Sigmoid colon (tissue), 7 donors: Measurements from ENCODE around the gene POLR2J3. TPM values are rescaled to one million over a fixed set of nuclear protein-coding genes. Genes with fewer than 3 reads are reported as not detected.
"Not testable (repeated sequence)": the region's sequence is repeated elsewhere in the genome, so short reads cannot be mapped to it uniquely, and the experiment has no call there.

Source experiments
- DNase-seq: peaks from one replicate; pipeline ENCODE4 v3.0.0-alpha.2; 2019
- H3K27ac ChIP-seq, 4 donors: fragments of 200-600 bp; sonication (generic); one replicate each; pipeline ENCODE4 v1.5.1; 2016 to 2019; ENCODE audit warnings: mild to moderate bottlenecking in 1 of 4
- H3K27me3 ChIP-seq, 3 donors: fragments of 200-600 bp; sonication (generic); one replicate each; pipeline ENCODE4 v1.5.1; 2019; ENCODE audit warnings: mild to moderate bottlenecking in 1 of 3
- H3K36me3 ChIP-seq, 4 donors: fragments of 200-600 bp; sonication (generic); one replicate each; pipeline ENCODE4 v1.5.1; 2016 to 2019
- H3K4me1 ChIP-seq, 4 donors: fragments of 200-600 bp; sonication (generic); one replicate each; pipeline ENCODE4 v1.5.1; 2017 to 2019
- H3K4me3 ChIP-seq, 4 donors: fragments of 200-600 bp; sonication (generic); one replicate each; pipeline ENCODE4 v1.5.1; 2017 to 2019; ENCODE audit warnings: mild to moderate bottlenecking in 2 of 4, moderate library complexity in 1 of 4
- H3K9me3 ChIP-seq, 4 donors: fragments of 200-600 bp in 3 of 4; sonication (generic) in 3 of 4; one replicate each; pipeline versions ENCODE4 v1.5.1 to v1.6.1; 2013 to 2019
- WGBS, 2 donors: extraction: QIAGEN DNeasy Blood & Tissue Kit; methylation state at CpG; one replicate each; pipeline ENCODE4 v1.1.7; 2013; 5-methylcytosine and 5-hydroxymethylcytosine counted together
- intact Hi-C: fragments of 100-400 bp; cut with DNase I; formaldehyde crosslinking; loops from one replicate; pipeline ENCODE4 v1.15.1; 2023
- polyA plus RNA-seq, 3 donors: library from polyadenylated mRNA; stranded (reverse); fragments of 200-250 nt; gene quantifications; one replicate each; pipeline ENCODE4 v1.2.3, GENCODE V29; 2013
- total RNA-seq, 4 donors: library from RNA; depleted of rRNA; stranded (reverse); fragments of >200 nt; gene quantifications; one replicate each; pipeline ENCODE4 v1.1.0, GENCODE V29; 2016
- donor health status: healthy with polysubstance abuse.
- donor health status: Bipolar disorder and iron deficiency.
- donor health status: healthy.

POLR2J3 gene
- total and polyA plus RNA-seq, 7 donors, result 10.7 to 103 (median 18.0) TPM

- H3K27ac ChIP-seq, intact Hi-C loops, H3K4me1 ChIP-seq, H3K9me3 ChIP-seq, H3K4me3 ChIP-seq, H3K27me3 ChIP-seq, H3K36me3 ChIP-seq: not testable (repeated sequence)
- peak; percentile 22 for DNase-seq
- WGBS, 2 donors, result 62 to 88% methylated on average over 5 of the region's 10 CpGs
Observed at GRCh38 chr7:102609734-102610133, 37.4 kb upstream of the POLR2J3 start.

GRCh38 chr7:102606848-102607247 lies 34.5 kb upstream of the POLR2J3 start:
- intact Hi-C loops, DNase-seq, H3K36me3 ChIP-seq, H3K9me3 ChIP-seq, H3K4me3 ChIP-seq, H3K4me1 ChIP-seq, H3K27ac ChIP-seq, H3K27me3 ChIP-seq: not testable (repeated sequence)
- no CpG with 5 or more reads among the region's 5 CpGs for WGBS, 2 donors

- intact Hi-C loops, H3K27me3 ChIP-seq, H3K4me1 ChIP-seq, H3K27ac ChIP-seq, H3K4me3 ChIP-seq, H3K36me3 ChIP-seq, DNase-seq, H3K9me3 ChIP-seq: not testable (repeated sequence)
- 55 to 80% methylated on average over 5 of the region's 19 CpGs for WGBS, 2 donors
Observed at GRCh38 chr7:102604431-102605145, 32.2 kb upstream of the POLR2J3 start.

GRCh38 chr7:102602317-102602716 lies 29.9 kb upstream of the POLR2J3 start:
- intact Hi-C loops, H3K27ac ChIP-seq, H3K9me3 ChIP-seq, H3K4me3 ChIP-seq, H3K36me3 ChIP-seq, H3K4me1 ChIP-seq, H3K27me3 ChIP-seq, DNase-seq: not testable (repeated sequence)
- no CpG with 5 or more reads among the region's 12 CpGs for WGBS, 2 donors

- DNase-seq, H3K27ac ChIP-seq, H3K4me1 ChIP-seq, H3K4me3 ChIP-seq, H3K36me3 ChIP-seq, H3K27me3 ChIP-seq, intact Hi-C loops, H3K9me3 ChIP-seq: not testable (repeated sequence)
- no CpG with 5 or more reads among the region's 9 CpGs for WGBS, 2 donors
Observed at GRCh38 chr7:102599699-102600098, 27.3 kb upstream of the POLR2J3 start.

- H3K4me1 ChIP-seq, H3K36me3 ChIP-seq, H3K27me3 ChIP-seq, H3K27ac ChIP-seq, H3K4me3 ChIP-seq, intact Hi-C loops, H3K9me3 ChIP-seq: not testable (repeated sequence)
- WGBS, 2 donors, result 85 to 87% methylated on average over 4 of the region's 10 CpGs
- DNase-seq, result peak; percentile 5
Observed at GRCh38 chr7:102596036-102596435, 23.7 kb upstream of the POLR2J3 start.

- WGBS, 2 donors, result no CpG with 5 or more reads among the region's 68 CpGs
- intact Hi-C loops, H3K27ac ChIP-seq, H3K36me3 ChIP-seq, H3K4me1 ChIP-seq, H3K27me3 ChIP-seq, H3K4me3 ChIP-seq, H3K9me3 ChIP-seq, DNase-seq: not testable (repeated sequence)
Observed at GRCh38 chr7:102593637-102594334, 21.4 kb upstream of the POLR2J3 start.

- H3K36me3 ChIP-seq, H3K4me1 ChIP-seq, H3K27ac ChIP-seq, H3K9me3 ChIP-seq, H3K27me3 ChIP-seq, intact Hi-C loops, H3K4me3 ChIP-seq: not testable (repeated sequence)
- DNase-seq, result peak; percentile 67
- WGBS, 2 donors, result 5 to 29% methylated on average over 6 of the region's 26 CpGs
Observed at GRCh38 chr7:102592477-102593019, 20.2 kb upstream of the POLR2J3 start.

GRCh38 chr7:102589857-102590256 lies 17.5 kb upstream of the POLR2J3 start:
- intact Hi-C loops, H3K9me3 ChIP-seq, H3K4me3 ChIP-seq, H3K36me3 ChIP-seq, H3K27ac ChIP-seq, H3K4me1 ChIP-seq, DNase-seq, H3K27me3 ChIP-seq: not testable (repeated sequence)
- no CpG with 5 or more reads among the region's 9 CpGs for WGBS, 2 donors

- H3K36me3 ChIP-seq, intact Hi-C loops, H3K27me3 ChIP-seq, DNase-seq, H3K27ac ChIP-seq, H3K4me3 ChIP-seq, H3K9me3 ChIP-seq, H3K4me1 ChIP-seq: not testable (repeated sequence)
- WGBS, 2 donors, result no CpG with 5 or more reads among the region's 5 CpGs
Observed at GRCh38 chr7:102583495-102583894, 11.1 kb upstream of the POLR2J3 start.

- H3K27ac ChIP-seq, intact Hi-C loops, H3K27me3 ChIP-seq, H3K9me3 ChIP-seq, H3K4me3 ChIP-seq, H3K36me3 ChIP-seq, H3K4me1 ChIP-seq, DNase-seq: not testable (repeated sequence)
- no CpG with 5 or more reads among the region's 5 CpGs for WGBS, 2 donors
Observed at GRCh38 chr7:102581722-102582121, 9.3 kb upstream of the POLR2J3 start.

- H3K9me3 ChIP-seq, intact Hi-C loops, H3K27ac ChIP-seq, H3K36me3 ChIP-seq, H3K4me3 ChIP-seq, H3K4me1 ChIP-seq, H3K27me3 ChIP-seq: not testable (repeated sequence)
- WGBS, 2 donors, result 83 to 89% methylated on average over 5 of the region's 5 CpGs
- DNase-seq, result peak; percentile 40
Observed at GRCh38 chr7:102578486-102578885, 6.1 kb upstream of the POLR2J3 start.
